ENCODE results near the gene GABPA. TPM values are rescaled to one million over a fixed set of nuclear protein-coding genes. Genes with fewer than 3 reads are reported as not detected.

GABPA gene
- total RNA-seq (2022; extraction: Qiagen RNA extraction), result 4.9 to 7.2 TPM (median 7.0 TPM) in 5 replicates

DNA sequence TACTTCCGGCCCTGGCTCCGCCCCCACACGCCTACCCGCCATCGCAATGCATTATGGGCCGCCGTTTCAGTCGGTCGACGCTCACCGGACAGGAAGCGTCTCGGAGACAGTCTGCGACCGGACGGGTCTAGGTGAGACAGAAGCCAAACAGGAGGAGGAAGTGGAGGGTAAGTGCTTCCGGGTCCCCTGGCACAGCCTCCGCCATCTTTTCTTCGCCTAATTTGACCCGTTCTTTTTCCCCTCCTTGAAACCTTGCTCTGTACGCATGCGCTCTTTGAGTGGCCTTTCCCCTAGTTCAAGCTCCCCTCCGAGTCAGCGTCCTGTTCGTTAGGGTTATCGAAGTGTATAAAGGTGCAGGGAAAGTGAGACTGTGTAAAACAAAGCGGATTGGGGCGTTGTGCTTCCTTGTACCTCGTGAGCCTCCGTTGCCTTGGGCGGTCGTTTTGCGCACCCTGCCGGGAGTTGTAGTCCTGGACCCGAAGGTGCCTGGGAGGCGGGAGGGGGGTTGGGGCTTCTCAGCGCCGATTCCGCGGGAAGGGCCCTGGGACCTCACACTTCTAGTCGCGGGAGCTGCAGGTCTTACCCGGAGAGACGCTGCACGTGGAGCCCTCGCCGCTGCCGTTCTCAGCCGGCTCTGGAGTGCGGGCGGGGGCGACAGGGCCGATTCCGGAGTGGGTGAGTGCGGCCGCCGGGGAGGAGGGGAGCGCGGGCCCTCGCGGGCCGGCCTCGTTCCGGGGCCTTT is at the start of gene GABPA, which contains the start of gene ATP5PF:
TSS of gene GABPA (plus strand) at position 69 of the 742 bp plus-strand sequence. CDS start 6,627 bp downstream, outside the sequence.
TSS of gene ATP5PF (minus strand) at position 1 of the 742 bp plus-strand sequence. CDS start 5,110 bp downstream, outside the sequence.

Other genes starting within 250 kb of the GABPA start
- 33.4 to 37.5 TPM (median 35.8 TPM) in 5 replicates for gene MRPL39, start 127.5 kb upstream of the GABPA start, total RNA-seq (2022; extraction: Qiagen RNA extraction)
- gene JAM2, start 95.7 kb upstream of the GABPA start, total RNA-seq (2022; extraction: Qiagen RNA extraction), result not detected in 5 replicates
- gene ATP5PF, start 68 bp upstream of the GABPA start, total RNA-seq (2022; extraction: Qiagen RNA extraction), result 211 to 245 TPM (median 221 TPM) in 5 replicates